HCT116 (cell line): Measurements from ENCODE around the gene PCSK6. TPM values are rescaled to one million over a fixed set of nuclear protein-coding genes. Genes with fewer than 3 reads are reported as not detected.

Experiments
- ATAC-seq: fragments of 200-7000 bp; cut with Tn5 transposase; 2 replicates; pipeline ENCODE4 v1.9.1; 2020; ENCODE audit warnings: mild to moderate bottlenecking, moderate library complexity
- BruUV-seq: library from RNA; stranded (reverse); fragments of 400-500 nt; replicated peaks from 2 replicates; lab custom pipeline; 2021; lab: Mats Ljungman, UMichigan
- CTCF ChIA-PET: fragments of 300-600 bp; sonication (Branson Sonifier 250); formaldehyde crosslinking; loops from one replicate; lab custom pipeline; 2021; ENCODE audit warnings: antibody characterized with exemption; lab: Charles Lee
- POLR2A ChIA-PET: fragments of 300-600, 350-600 bp; sonication (Branson Sonifier 250); formaldehyde crosslinking; loops from one replicate; lab custom pipeline; 2021; ENCODE audit warnings: antibody characterized with exemption; lab: Charles Lee
- RAD21 ChIA-PET, 2 experiments: fragments of 300-600 bp; sonication (Branson Sonifier 250); formaldehyde crosslinking; loops; one replicate each; lab custom pipeline; 2023; ENCODE audit warnings: low total read pairs in 2 of 2; ENCODE audit not compliant: uncharacterized antibody in 2 of 2, unreplicated experiment in 2 of 2, low non-redundant PET in 1 of 2; lab: Charles Lee
- DNase-seq: peaks from one replicate; pipeline ENCODE4 v3.0.0-alpha.2; 2010; ENCODE audit warnings: low read depth, low spot score
- H2AFZ ChIP-seq: fragments of 200-600 bp; shearing (Covaris generic), sonication (generic); 2 replicates; pipeline ENCODE4 v1.6.1; 2017; ENCODE audit warnings: low read depth, mixed run types, mixed read lengths, antibody characterized with exemption, low read length; ENCODE audit not compliant: poor library complexity, severe bottlenecking
- H3K27ac ChIP-seq: 2 replicates; pipeline ENCODE4 v1.5.1; 2012; ENCODE audit warnings: low read depth, low read length
- H3K27me3 ChIP-seq: fragments of 200-600 bp; sonication (generic); 2 replicates; pipeline ENCODE4 v1.6.1; 2016; ENCODE audit warnings: mixed run types, low read length, mixed read lengths; ENCODE audit not compliant: insufficient read depth
- H3K36me3 ChIP-seq, 2 experiments: fragments of 200-500 bp in 1 of 2; fragments of 200-600 bp in 1 of 2; sonication (Bioruptor generic) in 1 of 2; sonication (generic) in 1 of 2; 2 replicates each; pipeline versions ENCODE4 v1.5.1 to v1.6.1; 2014 to 2016; ENCODE audit warnings: low read length in 2 of 2, inconsistent platforms in 1 of 2, mixed read lengths in 1 of 2, mixed run types in 1 of 2; ENCODE audit not compliant: insufficient read depth in 2 of 2, control insufficient read depth in 1 of 2
- H3K4me1 ChIP-seq, 2 experiments: fragments of 200-600 bp in 1 of 2; sonication (generic) in 1 of 2; 2 replicates each; pipeline versions ENCODE4 v1.5.1 to v1.6.1; 2012 to 2017; ENCODE audit warnings: low read length in 2 of 2, inconsistent platforms in 1 of 2, mild to moderate bottlenecking in 1 of 2, mixed read lengths in 1 of 2, mixed run types in 1 of 2, moderate library complexity in 1 of 2; ENCODE audit not compliant: insufficient read depth in 2 of 2, control insufficient read depth in 1 of 2
- H3K4me2 ChIP-seq: fragments of 200-600 bp; sonication (generic); 2 replicates; pipeline ENCODE4 v1.6.1; 2017; ENCODE audit warnings: mixed run types, low read length, mixed read lengths
- H3K4me3 ChIP-seq, 2 experiments: fragments of 200-600 bp in 1 of 2; sonication (generic) in 1 of 2; replicated peaks in 1 of 2; 2 replicates each; pipeline ENCODE4 v1.5.1; 2011 to 2016; ENCODE audit warnings: low read length in 2 of 2, control low read depth in 1 of 2, low read depth in 1 of 2, mild to moderate bottlenecking in 1 of 2, mixed read lengths in 1 of 2, mixed run types in 1 of 2
- H3K79me2 ChIP-seq: fragments of 200-600 bp; sonication (generic); 2 replicates; pipeline ENCODE4 v1.6.1; 2017; ENCODE audit warnings: mild to moderate bottlenecking, mixed run types, low read length, moderate library complexity, mixed read lengths; ENCODE audit not compliant: insufficient read depth
- H3K9ac ChIP-seq: fragments of 200-600 bp; sonication (generic); 2 replicates; pipeline ENCODE4 v1.6.1; 2016; ENCODE audit warnings: low read length, mixed read lengths
- H3K9me2 ChIP-seq: fragments of 200-600 bp; sonication (generic), shearing (Covaris generic); 2 replicates; pipeline ENCODE4 v1.6.1; 2017; ENCODE audit warnings: mixed run types, mild to moderate bottlenecking, moderate library complexity; ENCODE audit not compliant: insufficient read depth
- H3K9me3 ChIP-seq, 2 experiments: fragments of 200-500 bp in 1 of 2; fragments of 200-600 bp in 1 of 2; sonication (Bioruptor generic) in 1 of 2; sonication (generic) in 1 of 2; 2 replicates each; pipeline ENCODE4 v1.6.1; 2014 to 2017; ENCODE audit warnings: low read length in 2 of 2, mixed read lengths in 2 of 2, inconsistent platforms in 1 of 2, low read depth in 1 of 2, mild to moderate bottlenecking in 1 of 2, mixed run types in 1 of 2, moderate library complexity in 1 of 2; ENCODE audit not compliant: control insufficient read depth in 1 of 2, insufficient read depth in 1 of 2
- H4K20me1 ChIP-seq: fragments of 200-600 bp; sonication (generic), shearing (Covaris generic); 2 replicates; pipeline ENCODE4 v1.6.1; 2017; ENCODE audit warnings: mixed run types, mild to moderate bottlenecking, moderate library complexity; ENCODE audit not compliant: insufficient read depth
- CBX3 ChIP-seq: IDR thresholded peaks from 2 replicates; pipeline ENCODE4 v1.6.1; 2012; ENCODE audit warnings: low read depth
- CEBPB ChIP-seq: IDR thresholded peaks from 2 replicates; pipeline ENCODE4 v1.6.1; 2012; ENCODE audit warnings: low read depth
- EZH2phosphoT487 ChIP-seq: fragments of 200-600 bp; IDR thresholded peaks from 2 replicates; pipeline ENCODE4 v1.6.1; 2018; ENCODE audit warnings: antibody characterized with exemption, borderline replicate concordance
- JUND ChIP-seq: IDR thresholded peaks from 2 replicates; pipeline ENCODE4 v1.6.1; 2012
- POLR2AphosphoS5 ChIP-seq: IDR thresholded peaks from 2 replicates; pipeline ENCODE4 v1.6.1; 2011; ENCODE audit warnings: mild to moderate bottlenecking, low read depth, low read length, moderate library complexity
- RAD21 ChIP-seq: IDR thresholded peaks from 2 replicates; pipeline ENCODE4 v1.6.1; 2012; ENCODE audit warnings: low read depth, mild to moderate bottlenecking
- SP1 ChIP-seq: IDR thresholded peaks from 2 replicates; pipeline ENCODE4 v1.6.1; 2012; ENCODE audit warnings: low read depth
- SRF ChIP-seq: IDR thresholded peaks from 2 replicates; pipeline ENCODE4 v1.6.1; 2012; ENCODE audit warnings: low read depth
- YY1 ChIP-seq: IDR thresholded peaks from 2 replicates; pipeline ENCODE4 v1.6.1; 2011; ENCODE audit warnings: low read length, low read depth, moderate library complexity, mild to moderate bottlenecking; ENCODE audit not compliant: insufficient replicate concordance; ENCODE audit errors: extremely low read depth
- ZNF274 ChIP-seq: fragments of 200-500 bp; sonication (Bioruptor generic); IDR thresholded peaks from 2 replicates; pipeline ENCODE4 v1.6.1; 2014; ENCODE audit warnings: mild to moderate bottlenecking, low read depth, low read length, inconsistent platforms
- intact Hi-C: fragments of 100-400 bp; cut with micrococcal nuclease; formaldehyde crosslinking; loops from 2 replicates; pipeline ENCODE4 v1.10.0; 2022
- total RNA-seq: library from RNA; stranded (reverse); gene quantifications from one replicate; pipeline ENCODE4 v1.2.1, GENCODE V29; 2021; ENCODE audit not compliant: unreplicated experiment
- TF ChIP-seq, protein P1 (sequence below): IDR thresholded peaks from 2 replicates; pipeline ENCODE4 v1.6.1; 2012
- TF ChIP-seq, protein P2 (sequence below): IDR thresholded peaks from 2 replicates; pipeline ENCODE4 v1.6.1; 2012
- TF ChIP-seq, protein P3 (sequence below): IDR thresholded peaks from 2 replicates; pipeline ENCODE4 v1.6.1; 2012; ENCODE audit warnings: low read depth

Gene PCSK6
- total RNA-seq, 1 experiment from 2014 or later, result 13.5 TPM

DNA sequence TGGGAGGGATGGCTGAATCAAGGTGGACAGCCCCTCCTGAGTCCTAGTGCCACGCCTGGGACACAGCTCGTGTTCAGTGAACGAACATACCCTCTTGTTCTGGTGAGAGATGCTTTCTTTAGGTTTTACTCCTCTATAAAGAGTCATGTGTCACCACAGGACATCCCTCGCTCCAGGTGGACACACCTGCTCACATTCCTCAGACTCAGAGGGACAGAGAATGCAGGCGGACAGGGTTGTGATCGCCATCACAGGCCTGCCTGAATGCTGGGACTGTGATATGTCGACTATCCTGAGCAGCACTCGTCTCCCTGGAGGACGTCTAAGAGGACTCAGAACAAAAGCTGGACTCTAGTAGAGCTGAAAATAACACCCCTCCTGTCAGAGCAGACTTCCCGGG, 98.1 kb downstream of the PCSK6 start (continued):
- TF ChIP-seq, protein P1, sequence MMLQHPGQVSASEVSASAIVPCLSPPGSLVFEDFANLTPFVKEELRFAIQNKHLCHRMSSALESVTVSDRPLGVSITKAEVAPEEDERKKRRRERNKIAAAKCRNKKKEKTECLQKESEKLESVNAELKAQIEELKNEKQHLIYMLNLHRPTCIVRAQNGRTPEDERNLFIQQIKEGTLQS, result no peak
- TF ChIP-seq CEBPB (no peak), SP1 (no peak), JUND (no peak), YY1 (no peak), POLR2AphosphoS5 (no peak)

DNA sequence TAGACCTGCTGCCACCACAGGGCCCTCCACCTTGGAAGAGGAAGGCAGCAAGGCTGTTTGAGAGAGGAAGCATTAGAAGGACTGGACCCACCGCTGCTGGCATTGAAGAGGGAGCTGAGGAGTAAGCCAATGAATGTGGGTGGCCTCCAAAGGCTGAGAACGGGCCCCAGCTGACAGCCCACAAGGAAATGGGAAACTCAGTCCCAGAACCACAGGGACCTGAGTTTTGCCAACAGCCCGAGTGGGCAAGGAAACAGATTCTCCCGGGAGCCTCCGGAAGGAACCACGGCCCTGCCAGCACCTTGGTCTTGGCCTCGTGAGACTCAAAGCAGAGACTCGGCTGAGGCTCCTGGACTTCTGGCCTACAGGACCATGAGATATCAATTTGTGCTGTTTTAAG, 99.0 kb downstream of the PCSK6 start:
- Histone ChIP-seq H3K27ac (no peak overlapping the region), H3K9ac (no peak overlapping the region), H3K4me2 (no peak overlapping the region), H3K4me3 (no peak overlapping the region), H3K79me2 (no peaks in the 10 kb centered on the region), H3K9me3 (no peaks in the 10 kb centered on the region), H2AFZ (no peak overlapping the region), H3K9me2 (no peaks in the 10 kb centered on the region), H3K36me3 (no peaks in the 10 kb centered on the region; a peak in 1 of 4 replicates), H3K27me3 (no peaks in the 10 kb centered on the region), H3K4me1 (no peaks in the 10 kb centered on the region), H4K20me1 (no peaks in the 10 kb centered on the region)
- ChIA-PET RAD21 (no interaction called here), CTCF (no interaction called here), POLR2A (no interaction called here)
- intact Hi-C loops, result no loop called here
- DNase-seq (no peak), ATAC-seq (no peak)
- TF ChIP-seq, protein P2, sequence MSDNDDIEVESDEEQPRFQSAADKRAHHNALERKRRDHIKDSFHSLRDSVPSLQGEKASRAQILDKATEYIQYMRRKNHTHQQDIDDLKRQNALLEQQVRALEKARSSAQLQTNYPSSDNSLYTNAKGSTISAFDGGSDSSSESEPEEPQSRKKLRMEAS, result no peak
- TF ChIP-seq JUND (no peak), CEBPB (no peak), RAD21 (no peak), SRF (no peak), CBX3 (no peak), ZNF274 (no peak), YY1 (no peak), SP1 (no peak), EZH2phosphoT487 (no peak)
- TF ChIP-seq, protein P3, sequence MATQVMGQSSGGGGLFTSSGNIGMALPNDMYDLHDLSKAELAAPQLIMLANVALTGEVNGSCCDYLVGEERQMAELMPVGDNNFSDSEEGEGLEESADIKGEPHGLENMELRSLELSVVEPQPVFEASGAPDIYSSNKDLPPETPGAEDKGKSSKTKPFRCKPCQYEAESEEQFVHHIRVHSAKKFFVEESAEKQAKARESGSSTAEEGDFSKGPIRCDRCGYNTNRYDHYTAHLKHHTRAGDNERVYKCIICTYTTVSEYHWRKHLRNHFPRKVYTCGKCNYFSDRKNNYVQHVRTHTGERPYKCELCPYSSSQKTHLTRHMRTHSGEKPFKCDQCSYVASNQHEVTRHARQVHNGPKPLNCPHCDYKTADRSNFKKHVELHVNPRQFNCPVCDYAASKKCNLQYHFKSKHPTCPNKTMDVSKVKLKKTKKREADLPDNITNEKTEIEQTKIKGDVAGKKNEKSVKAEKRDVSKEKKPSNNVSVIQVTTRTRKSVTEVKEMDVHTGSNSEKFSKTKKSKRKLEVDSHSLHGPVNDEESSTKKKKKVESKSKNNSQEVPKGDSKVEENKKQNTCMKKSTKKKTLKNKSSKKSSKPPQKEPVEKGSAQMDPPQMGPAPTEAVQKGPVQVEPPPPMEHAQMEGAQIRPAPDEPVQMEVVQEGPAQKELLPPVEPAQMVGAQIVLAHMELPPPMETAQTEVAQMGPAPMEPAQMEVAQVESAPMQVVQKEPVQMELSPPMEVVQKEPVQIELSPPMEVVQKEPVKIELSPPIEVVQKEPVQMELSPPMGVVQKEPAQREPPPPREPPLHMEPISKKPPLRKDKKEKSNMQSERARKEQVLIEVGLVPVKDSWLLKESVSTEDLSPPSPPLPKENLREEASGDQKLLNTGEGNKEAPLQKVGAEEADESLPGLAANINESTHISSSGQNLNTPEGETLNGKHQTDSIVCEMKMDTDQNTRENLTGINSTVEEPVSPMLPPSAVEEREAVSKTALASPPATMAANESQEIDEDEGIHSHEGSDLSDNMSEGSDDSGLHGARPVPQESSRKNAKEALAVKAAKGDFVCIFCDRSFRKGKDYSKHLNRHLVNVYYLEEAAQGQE, result no peak
- no TSS peak for BruUV-seq
